HFFc6 (cell line): Measurements from ENCODE around the gene TCF25. TPM values are rescaled to one million over a fixed set of nuclear protein-coding genes. Genes with fewer than 3 reads are reported as not detected.

Experiments
- DNase-seq: peaks from one replicate; pipeline ENCODE4 v3.0.0-alpha.2; 2018
- H3K27ac Mint-ChIP-seq: 2 replicates; pipeline ENCODE4 v1.8.0; 2020; ENCODE audit warnings: mild to moderate bottlenecking, mixed read lengths
- H3K27me3 Mint-ChIP-seq: 2 replicates; pipeline ENCODE4 v1.8.0; 2021; ENCODE audit warnings: mild to moderate bottlenecking, moderate library complexity, mixed read lengths; ENCODE audit not compliant: insufficient read depth
- H3K36me3 Mint-ChIP-seq: 2 replicates; pipeline ENCODE4 v1.8.0; 2021; ENCODE audit warnings: low read depth, mixed read lengths
- H3K4me1 Mint-ChIP-seq: 2 replicates; pipeline ENCODE4 v1.8.0; 2020; ENCODE audit warnings: low read depth, mixed read lengths
- H3K4me3 Mint-ChIP-seq: 2 replicates; pipeline ENCODE4 v1.8.0; 2020; ENCODE audit warnings: mild to moderate bottlenecking, moderate library complexity, mixed read lengths
- H3K9me3 Mint-ChIP-seq: 2 replicates; pipeline ENCODE4 v1.8.0; 2020; ENCODE audit warnings: mild to moderate bottlenecking, mixed read lengths
- total RNA-seq, 6 experiments: library from RNA; stranded (reverse); fragmentation: NEBNext Ultra II Directional; extraction: Animal tissue kit (Norgen Biotek cat#: 25700); gene quantifications; 2 replicates in 1 of 6; 3 replicates in 5 of 6; pipeline ENCODE4 v1.2.3, GENCODE V29; 2021
- TF ChIP-seq, protein P1 (sequence below): fragments of 200-600 bp; sonication (generic); IDR thresholded peaks from 2 replicates; pipeline ENCODE4 v1.5.0; 2021; ENCODE audit warnings: antibody characterized with exemption, mild to moderate bottlenecking

TCF25 gene
- total RNA-seq, 6 experiments from 2014 or later = 157 to 202 (median 170) TPM

DNA sequence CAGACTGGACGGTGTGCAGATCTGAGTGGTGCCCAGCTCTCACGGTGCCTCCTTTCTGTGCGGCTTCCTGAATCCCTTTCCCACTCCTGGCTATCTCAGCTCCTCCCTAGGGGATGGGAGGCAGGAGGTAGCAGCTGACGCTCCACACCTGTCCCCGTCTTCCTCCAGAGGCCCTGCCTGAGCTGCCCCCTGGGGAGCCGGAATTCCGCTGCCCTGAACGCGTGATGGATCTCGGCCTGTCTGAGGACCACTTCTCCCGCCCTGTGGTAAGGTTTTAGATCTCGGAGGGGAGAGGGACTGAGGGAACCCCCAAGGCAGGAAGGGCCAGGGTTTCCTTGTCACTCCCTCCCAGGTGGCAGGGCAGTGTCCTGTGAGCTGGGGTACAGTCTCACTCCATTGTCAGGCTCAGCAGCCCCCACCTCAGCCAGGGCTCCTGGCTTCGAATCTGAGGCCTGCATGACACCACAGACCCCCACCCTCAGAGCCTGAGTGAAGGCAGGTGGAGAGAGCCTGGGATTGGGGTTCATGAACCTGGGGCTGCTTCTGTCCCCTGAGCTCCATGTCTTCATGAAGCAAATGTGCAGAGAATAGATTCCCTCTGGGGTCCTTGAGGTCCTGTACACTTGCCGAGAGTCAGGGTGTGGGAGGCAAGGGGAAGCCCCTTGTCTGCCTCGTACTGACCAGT lies 81.8 kb downstream of the TCF25 start:
- Mint-ChIP-seq H3K36me3 (peaks cover 20% of the 10 kb centered on the region), H3K9me3 (no peaks in the 10 kb centered on the region), H3K4me3 (no peak overlapping the region), H3K27ac (no peak overlapping the region), H3K4me1 (peaks cover 2% of the 10 kb centered on the region), H3K27me3 (peaks cover 2% of the 10 kb centered on the region)
- TF ChIP-seq, protein P1, sequence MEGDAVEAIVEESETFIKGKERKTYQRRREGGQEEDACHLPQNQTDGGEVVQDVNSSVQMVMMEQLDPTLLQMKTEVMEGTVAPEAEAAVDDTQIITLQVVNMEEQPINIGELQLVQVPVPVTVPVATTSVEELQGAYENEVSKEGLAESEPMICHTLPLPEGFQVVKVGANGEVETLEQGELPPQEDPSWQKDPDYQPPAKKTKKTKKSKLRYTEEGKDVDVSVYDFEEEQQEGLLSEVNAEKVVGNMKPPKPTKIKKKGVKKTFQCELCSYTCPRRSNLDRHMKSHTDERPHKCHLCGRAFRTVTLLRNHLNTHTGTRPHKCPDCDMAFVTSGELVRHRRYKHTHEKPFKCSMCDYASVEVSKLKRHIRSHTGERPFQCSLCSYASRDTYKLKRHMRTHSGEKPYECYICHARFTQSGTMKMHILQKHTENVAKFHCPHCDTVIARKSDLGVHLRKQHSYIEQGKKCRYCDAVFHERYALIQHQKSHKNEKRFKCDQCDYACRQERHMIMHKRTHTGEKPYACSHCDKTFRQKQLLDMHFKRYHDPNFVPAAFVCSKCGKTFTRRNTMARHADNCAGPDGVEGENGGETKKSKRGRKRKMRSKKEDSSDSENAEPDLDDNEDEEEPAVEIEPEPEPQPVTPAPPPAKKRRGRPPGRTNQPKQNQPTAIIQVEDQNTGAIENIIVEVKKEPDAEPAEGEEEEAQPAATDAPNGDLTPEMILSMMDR = no peak
- no peak for DNase-seq

DNA sequence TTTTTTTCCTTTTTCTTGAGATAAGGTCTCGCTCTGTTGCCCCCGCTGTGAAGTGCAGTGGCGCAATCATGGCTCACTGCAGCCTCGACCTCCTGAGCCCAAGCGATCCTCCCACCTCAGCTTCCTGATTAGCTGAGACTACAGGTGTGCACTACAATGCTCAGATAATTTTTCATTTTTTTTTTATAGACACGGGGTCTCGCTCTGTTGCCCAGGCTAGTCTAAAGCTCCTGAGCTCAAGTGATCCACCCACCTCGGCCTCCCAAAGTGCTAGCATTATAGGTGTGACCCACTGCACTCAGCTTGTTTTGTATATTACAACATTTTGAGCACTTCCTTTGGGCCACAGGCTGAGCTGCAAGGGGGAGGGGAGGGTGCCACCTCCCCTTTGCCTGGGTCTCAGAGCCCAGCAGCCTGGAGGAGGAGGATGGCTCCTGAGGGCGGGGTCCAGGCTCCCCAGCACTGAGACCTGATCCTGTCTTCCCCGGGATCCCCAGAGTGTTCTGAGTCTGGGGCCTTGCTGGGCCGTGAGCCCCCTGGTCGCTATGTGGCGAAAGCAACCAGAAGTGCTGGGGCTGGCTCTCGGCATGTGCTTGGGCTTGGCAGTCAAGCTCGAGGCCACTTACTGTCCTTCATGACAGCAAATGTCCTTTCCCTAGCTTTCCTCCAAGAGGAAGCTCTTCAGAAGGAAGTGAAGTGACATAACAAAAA lies 83.3 kb downstream of the TCF25 start:
- Mint-ChIP-seq H3K9me3 (no peaks in the 10 kb centered on the region), H3K4me3 (no peak overlapping the region), H3K36me3 (peaks cover 20% of the 10 kb centered on the region), H3K4me1 (no peaks in the 10 kb centered on the region), H3K27ac (no peak overlapping the region), H3K27me3 (peaks cover 2% of the 10 kb centered on the region; the same call in 1 of the 2 replicates)
- no peak for DNase-seq
- TF ChIP-seq, protein P1 = no peak

GRCh38 chr16:89957216-89957785 lies 83.9 kb downstream of the TCF25 start:
- H3K4me3 Mint-ChIP-seq = no peak overlapping the region
- peaks cover 2% of the 10 kb centered on the region; the same call in 1 of the 2 replicates for H3K27me3 Mint-ChIP-seq
- DNase-seq = no peak
- no peaks in the 10 kb centered on the region for H3K9me3 Mint-ChIP-seq
- H3K27ac Mint-ChIP-seq = no peak overlapping the region
- peaks cover 20% of the 10 kb centered on the region for H3K36me3 Mint-ChIP-seq
- no peaks in the 10 kb centered on the region for H3K4me1 Mint-ChIP-seq
- TF ChIP-seq, protein P1 = no peak

- Mint-ChIP-seq H3K36me3 (peaks cover 20% of the 10 kb centered on the region), H3K4me3 (no peak overlapping the region), H3K9me3 (no peaks in the 10 kb centered on the region), H3K4me1 (no peaks in the 10 kb centered on the region), H3K27me3 (peaks cover 2% of the 10 kb centered on the region), H3K27ac (no peak overlapping the region)
- TF ChIP-seq, protein P1 = no peak
- no peak for DNase-seq
Observed at GRCh38 chr16:89958068-89958467, 84.7 kb downstream of the TCF25 start.

DNA sequence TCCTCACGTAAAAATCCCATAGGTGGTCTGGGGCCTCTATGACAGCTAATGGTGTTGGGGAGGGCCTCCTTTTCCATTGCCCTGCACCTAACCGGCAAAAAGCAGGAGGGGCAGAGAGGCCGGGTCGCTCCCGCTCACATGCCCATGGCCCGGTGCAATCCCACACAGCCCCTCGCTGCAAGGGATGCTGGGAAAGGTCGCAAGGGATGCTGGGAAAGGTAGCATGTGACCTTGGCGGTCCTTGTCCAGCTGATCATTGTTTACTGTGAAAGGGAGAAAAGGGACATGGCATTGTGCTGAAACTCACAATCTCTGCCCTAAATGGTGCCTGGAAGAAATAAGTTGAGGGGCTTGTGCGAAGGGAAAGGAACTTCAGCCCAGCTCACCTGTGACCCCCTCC lies 85.2 kb downstream of the TCF25 start:
- Mint-ChIP-seq H3K27me3 (peaks cover 2% of the 10 kb centered on the region), H3K9me3 (no peaks in the 10 kb centered on the region), H3K36me3 (peaks cover 20% of the 10 kb centered on the region), H3K4me3 (no peak overlapping the region), H3K4me1 (no peaks in the 10 kb centered on the region), H3K27ac (no peak overlapping the region)
- DNase-seq = no peak
- TF ChIP-seq, protein P1 = no peak
